Left ventricle myocardium inferior (tissue), 1 donor: Measurements from ENCODE around the gene AZIN2. TPM values are rescaled to one million over a fixed set of nuclear protein-coding genes. Genes with fewer than 3 reads are reported as not detected.
A peak's percentile ranks its signal among the peaks of the same experiment; 100 is the strongest.

Experiments used
- DNase-seq: peaks from one replicate; pipeline ENCODE4 v3.0.0-alpha.2; 2020
- H3K27ac ChIP-seq: fragments of 200-600 bp; replicated peaks from 2 replicates; pipeline ENCODE4 v1.8.0; 2021
- H3K27me3 ChIP-seq: fragments of 200-600 bp; 2 replicates; pipeline ENCODE4 v1.8.0; 2021; ENCODE audit warnings: low read depth
- H3K36me3 ChIP-seq: fragments of 200-600 bp; 2 replicates; pipeline ENCODE4 v1.8.0; 2021
- H3K4me1 ChIP-seq: fragments of 200-600 bp; 2 replicates; pipeline ENCODE4 v1.8.0; 2021
- H3K4me3 ChIP-seq: fragments of 200-600 bp; 2 replicates; pipeline ENCODE4 v1.8.0; 2021; ENCODE audit warnings: mild to moderate bottlenecking, moderate library complexity
- H3K9me3 ChIP-seq: fragments of 200-600 bp; replicated peaks from 2 replicates; pipeline ENCODE4 v1.8.0; 2021
- intact Hi-C: fragments of 100-400 bp; cut with micrococcal nuclease; formaldehyde crosslinking; loops from one replicate; pipeline ENCODE4 v1.11.0; 2022
- total RNA-seq: library from RNA; stranded (reverse); fragmentation: NEBNext Ultra II Directional; extraction: Animal tissue kit (Norgen Biotek cat#: 25700); gene quantifications from one replicate; pipeline ENCODE4 v1.2.1, GENCODE V29; 2021
- TF ChIP-seq, protein P1 (sequence below): fragments of 200-600 bp; IDR thresholded peaks from 2 replicates; pipeline ENCODE4 v1.8.0; 2021; ENCODE audit warnings: antibody characterized with exemption, mild to moderate bottlenecking, borderline replicate concordance
- donor health status: DM: no; HTN: yes; CAD: no; lungs with severe emphysema.

Gene AZIN2
- total RNA-seq, 1 donor from 2014 or later = 2.8 TPM

- H3K9me3 ChIP-seq = no peaks in the 10 kb centered on the region
- intact Hi-C loops = no loop called here
- peaks cover 26% of the 10 kb centered on the region for H3K4me1 ChIP-seq
- DNase-seq = no peak
- TF ChIP-seq, protein P1, sequence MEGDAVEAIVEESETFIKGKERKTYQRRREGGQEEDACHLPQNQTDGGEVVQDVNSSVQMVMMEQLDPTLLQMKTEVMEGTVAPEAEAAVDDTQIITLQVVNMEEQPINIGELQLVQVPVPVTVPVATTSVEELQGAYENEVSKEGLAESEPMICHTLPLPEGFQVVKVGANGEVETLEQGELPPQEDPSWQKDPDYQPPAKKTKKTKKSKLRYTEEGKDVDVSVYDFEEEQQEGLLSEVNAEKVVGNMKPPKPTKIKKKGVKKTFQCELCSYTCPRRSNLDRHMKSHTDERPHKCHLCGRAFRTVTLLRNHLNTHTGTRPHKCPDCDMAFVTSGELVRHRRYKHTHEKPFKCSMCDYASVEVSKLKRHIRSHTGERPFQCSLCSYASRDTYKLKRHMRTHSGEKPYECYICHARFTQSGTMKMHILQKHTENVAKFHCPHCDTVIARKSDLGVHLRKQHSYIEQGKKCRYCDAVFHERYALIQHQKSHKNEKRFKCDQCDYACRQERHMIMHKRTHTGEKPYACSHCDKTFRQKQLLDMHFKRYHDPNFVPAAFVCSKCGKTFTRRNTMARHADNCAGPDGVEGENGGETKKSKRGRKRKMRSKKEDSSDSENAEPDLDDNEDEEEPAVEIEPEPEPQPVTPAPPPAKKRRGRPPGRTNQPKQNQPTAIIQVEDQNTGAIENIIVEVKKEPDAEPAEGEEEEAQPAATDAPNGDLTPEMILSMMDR = no peak
- no peaks in the 10 kb centered on the region for H3K36me3 ChIP-seq
- H3K4me3 ChIP-seq = peak overlapping the region; percentile 84
- no peaks in the 10 kb centered on the region for H3K27me3 ChIP-seq
- H3K27ac ChIP-seq = peak overlapping the region; percentile 89
Observed at GRCh38 chr1:33126411-33127000, 45.6 kb downstream of the AZIN2 start.

- intact Hi-C loops = no loop called here
Observed at GRCh38 chr1:33127001-33127823, 46.3 kb downstream of the AZIN2 start.

GRCh38 chr1:33128781-33129180, 47.8 kb downstream of the AZIN2 start:
- DNase-seq = no peak
- Histone ChIP-seq H3K27ac (peak overlapping the region; percentile 89), H3K27me3 (no peaks in the 10 kb centered on the region), H3K9me3 (no peaks in the 10 kb centered on the region), H3K4me1 (peaks cover 26% of the 10 kb centered on the region), H3K36me3 (no peaks in the 10 kb centered on the region), H3K4me3 (no peak overlapping the region)
- TF ChIP-seq, protein P1 = no peak
- intact Hi-C loops = no loop called here

More at GRCh38 chr1:33127001-33127823, 46.3 kb downstream of the AZIN2 start:
- Histone ChIP-seq H3K36me3 (no peaks in the 10 kb centered on the region), H3K4me1 (peaks cover 26% of the 10 kb centered on the region), H3K4me3 (peak overlapping the region; percentile 84), H3K9me3 (no peaks in the 10 kb centered on the region), H3K27ac (peak overlapping the region; percentile 89), H3K27me3 (no peaks in the 10 kb centered on the region)
- TF ChIP-seq, protein P1 = peak; percentile 95
- DNase-seq = peak; percentile 98

DNA sequence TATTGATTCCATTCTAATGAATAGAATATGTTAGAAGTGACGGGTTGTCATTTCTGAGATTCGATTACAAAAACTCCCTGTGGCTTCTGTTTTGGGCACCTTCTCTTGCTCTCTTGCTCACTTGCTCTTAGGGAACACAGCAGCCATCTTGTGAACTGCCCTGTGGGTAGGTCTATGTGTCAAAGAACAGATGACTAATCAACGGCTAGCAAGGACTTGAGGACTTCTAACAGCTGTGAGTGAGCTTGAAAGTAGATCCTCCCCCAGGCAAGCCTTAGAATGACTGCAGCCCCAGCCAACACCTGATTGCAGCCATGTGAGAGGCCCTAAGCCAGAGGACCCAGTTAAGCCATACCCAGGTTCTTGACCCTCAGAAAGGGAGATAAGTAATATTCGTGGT, 49.3 kb downstream of the AZIN2 start:
- Histone ChIP-seq H3K9me3 (no peaks in the 10 kb centered on the region), H3K27ac (no peak overlapping the region), H3K27me3 (no peaks in the 10 kb centered on the region), H3K4me3 (no peak overlapping the region), H3K4me1 (peaks cover 26% of the 10 kb centered on the region), H3K36me3 (no peaks in the 10 kb centered on the region)
- TF ChIP-seq, protein P1 = no peak
- no peak for DNase-seq
- intact Hi-C loops = no loop called here

- Histone ChIP-seq H3K27me3 (no peaks in the 10 kb centered on the region), H3K4me3 (no peak overlapping the region), H3K4me1 (peaks cover 20% of the 10 kb centered on the region), H3K9me3 (no peaks in the 10 kb centered on the region), H3K27ac (no peak overlapping the region), H3K36me3 (no peaks in the 10 kb centered on the region)
- TF ChIP-seq, protein P1 = no peak
- intact Hi-C loops = no loop called here
- no peak for DNase-seq
Observed at GRCh38 chr1:33131191-33131590, 50.2 kb downstream of the AZIN2 start.
